H1 (cell line): Measurements from ENCODE around the gene ZNF433. TPM values are rescaled to one million over a fixed set of nuclear protein-coding genes. Genes with fewer than 3 reads are reported as not detected.

Experiments used
- CTCF ChIA-PET: fragments of 300-600 bp; sonication (Branson Sonifier 250); formaldehyde crosslinking; loops from one replicate; lab custom pipeline; 2021; ENCODE audit not compliant: partially characterized antibody; lab: Charles Lee
- POLR2A ChIA-PET: fragments of 300-600 bp; sonication (Branson Sonifier 250); formaldehyde crosslinking; loops from one replicate; lab custom pipeline; 2021; ENCODE audit warnings: inconsistent platforms; ENCODE audit not compliant: partially characterized antibody; lab: Charles Lee
- DNase-seq, 2 experiments: peaks; one replicate each; pipeline versions ENCODE4 v3.0.0 to v3.0.0-alpha.2; 2010 to 2022; ENCODE audit warnings: low spot score in 2 of 2, low read depth in 1 of 2, mixed read lengths in 1 of 2
- FAIRE-seq: peaks from 2 replicates; lab custom pipeline; 2011; peaks lifted over from hg19 to GRCh38; lab: Jason Lieb, UNC
- H2AFZ ChIP-seq: 2 replicates; pipeline ENCODE4 v1.8.1; 2012; ENCODE audit warnings: low read length, inconsistent platforms
- H2AK5ac ChIP-seq: 2 replicates; pipeline ENCODE4 v1.6.1; 2013; ENCODE audit warnings: low read depth, low read length
- H2BK120ac ChIP-seq: replicated peaks from 2 replicates; pipeline ENCODE3; 2013; ENCODE audit warnings: low read depth, low read length, inconsistent platforms
- H2BK12ac ChIP-seq: 2 replicates; pipeline ENCODE4 v1.6.1; 2013; ENCODE audit warnings: low read depth, low read length
- H2BK15ac ChIP-seq: 2 replicates; pipeline ENCODE4 v1.6.1; 2013; ENCODE audit warnings: low read length
- H2BK20ac ChIP-seq: 2 replicates; pipeline ENCODE4 v1.6.1; 2013; ENCODE audit warnings: low read length
- H2BK5ac ChIP-seq: 2 replicates; pipeline ENCODE4 v1.6.1; 2013; ENCODE audit warnings: low read depth, low read length
- H3K14ac ChIP-seq: 2 replicates; pipeline ENCODE4 v1.6.1; 2013; ENCODE audit warnings: inconsistent platforms; ENCODE audit not compliant: insufficient read length
- H3K18ac ChIP-seq: 2 replicates; pipeline ENCODE4 v1.6.1; 2013; ENCODE audit warnings: low read length; ENCODE audit errors: extremely low read depth
- H3K23ac ChIP-seq: 2 replicates; pipeline ENCODE4 v1.6.1; 2013; ENCODE audit warnings: inconsistent platforms; ENCODE audit not compliant: insufficient read length
- H3K23me2 ChIP-seq: 2 replicates; pipeline ENCODE4 v1.6.1; 2013; ENCODE audit warnings: low read depth, low read length
- H3K27ac ChIP-seq: 2 replicates; pipeline ENCODE4 v1.6.1; 2011; ENCODE audit warnings: low read depth, low read length, inconsistent platforms
- H3K27me3 ChIP-seq, 4 experiments: replicated peaks in 1 of 4; 1 replicate in 1 of 4; 2 replicates in 3 of 4; pipeline versions ENCODE4 v1.6.1 to v1.8.1; 2011 to 2013; ENCODE audit warnings: low read length in 3 of 4, mild to moderate bottlenecking in 3 of 4, inconsistent platforms in 2 of 4, mixed read lengths in 2 of 4, moderate library complexity in 1 of 4; ENCODE audit not compliant: control insufficient read depth in 3 of 4, insufficient read depth in 3 of 4; ENCODE audit errors: extremely low read depth in 1 of 4
- H3K36me3 ChIP-seq, 4 experiments: 2 replicates each; pipeline versions ENCODE4 v1.6.1 to v1.8.1; 2011 to 2013; ENCODE audit warnings: mild to moderate bottlenecking in 4 of 4, low read length in 3 of 4, moderate library complexity in 2 of 4, control low read depth in 1 of 4, inconsistent platforms in 1 of 4; ENCODE audit not compliant: insufficient read depth in 4 of 4, control insufficient read depth in 2 of 4
- H3K4ac ChIP-seq: replicated peaks from 2 replicates; pipeline ENCODE3; 2013; ENCODE audit warnings: low read length, low read depth, mixed read lengths, inconsistent platforms; ENCODE audit not compliant: insufficient read length
- H3K4me1 ChIP-seq, 4 experiments: replicated peaks in 1 of 4; 1 replicate in 1 of 4; 2 replicates in 3 of 4; pipeline versions ENCODE4 v1.6.1 to v1.8.1; 2011 to 2013; ENCODE audit warnings: low read length in 3 of 4, inconsistent platforms in 2 of 4, mixed read lengths in 1 of 4; ENCODE audit not compliant: insufficient read depth in 4 of 4, control insufficient read depth in 3 of 4
- H3K4me2 ChIP-seq, 2 experiments: 2 replicates each; pipeline versions ENCODE4 v1.6.1 to v1.8.1; 2011 to 2013; ENCODE audit warnings: low read depth in 2 of 2, low read length in 2 of 2, control low read depth in 1 of 2, inconsistent platforms in 1 of 2, mild to moderate bottlenecking in 1 of 2; ENCODE audit not compliant: insufficient read depth in 1 of 2
- H3K4me3 ChIP-seq, 4 experiments: fragments of 200-600, 300-600 bp in 1 of 4; sonication (generic), shearing (Covaris generic), sonication (Bioruptor Twin) in 1 of 4; 2 replicates each; pipeline versions ENCODE4 v1.5.1 to v1.8.1; 2011 to 2016; ENCODE audit warnings: low read length in 4 of 4, low read depth in 3 of 4, control low read depth in 2 of 4, inconsistent platforms in 2 of 4, mild to moderate bottlenecking in 2 of 4, mixed read lengths in 1 of 4, moderate library complexity in 1 of 4; ENCODE audit not compliant: insufficient read depth in 2 of 4; ENCODE audit errors: extremely low read depth in 1 of 4
- H3K56ac ChIP-seq: replicated peaks from 2 replicates; pipeline ENCODE3; 2013; ENCODE audit warnings: low read depth, mild to moderate bottlenecking, mixed read lengths, low read length, inconsistent platforms; ENCODE audit not compliant: insufficient read length
- H3K79me1 ChIP-seq: 2 replicates; pipeline ENCODE4 v1.6.1; 2013; ENCODE audit warnings: low read depth, low read length, control low read depth
- H3K79me2 ChIP-seq, 2 experiments: 2 replicates each; pipeline versions ENCODE4 v1.6.1 to v1.8.1; 2012 to 2013; ENCODE audit warnings: low read length in 2 of 2, mild to moderate bottlenecking in 2 of 2, inconsistent platforms in 1 of 2; ENCODE audit not compliant: insufficient read depth in 2 of 2, control insufficient read depth in 1 of 2
- H3K9ac ChIP-seq, 4 experiments: replicated peaks in 1 of 4; 1 replicate in 1 of 4; 2 replicates in 3 of 4; pipeline versions ENCODE4 v1.6.1 to v1.8.1; 2011 to 2013; ENCODE audit warnings: low read depth in 3 of 4, low read length in 3 of 4, control low read depth in 2 of 4, mild to moderate bottlenecking in 2 of 4, moderate library complexity in 2 of 4, inconsistent platforms in 1 of 4; ENCODE audit errors: extremely low read depth in 1 of 4
- H3K9me3 ChIP-seq, 2 experiments: 2 replicates each; pipeline versions ENCODE4 v1.6.1 to v1.8.1; 2012 to 2013; ENCODE audit warnings: mild to moderate bottlenecking in 2 of 2, moderate library complexity in 2 of 2, control low read depth in 1 of 2, inconsistent platforms in 1 of 2, low read depth in 1 of 2, low read length in 1 of 2, mixed read lengths in 1 of 2; ENCODE audit not compliant: insufficient read depth in 2 of 2
- H4K20me1 ChIP-seq, 2 experiments: replicated peaks in 1 of 2; 2 replicates each; pipeline versions ENCODE3 to v1.8.1; 2011 to 2013; ENCODE audit warnings: inconsistent platforms in 2 of 2, low read length in 2 of 2, mild to moderate bottlenecking in 1 of 2; ENCODE audit not compliant: insufficient read depth in 2 of 2, control insufficient read depth in 1 of 2
- H4K5ac ChIP-seq: 2 replicates; pipeline ENCODE4 v1.6.1; 2013; ENCODE audit warnings: low read length, low read depth, mixed read lengths, inconsistent platforms; ENCODE audit not compliant: insufficient read length
- H4K8ac ChIP-seq: 2 replicates; pipeline ENCODE4 v1.8.0; 2013; ENCODE audit warnings: mild to moderate bottlenecking, moderate library complexity, low read length, inconsistent platforms; ENCODE audit not compliant: insufficient read depth; ENCODE audit errors: extremely low read depth
- H4K91ac ChIP-seq: replicated peaks from 2 replicates; pipeline ENCODE3; 2013; ENCODE audit warnings: low read length, mixed read lengths, inconsistent platforms; ENCODE audit not compliant: insufficient read length
- CTCF ChIP-seq, 3 experiments: IDR thresholded peaks; 1 replicate in 2 of 3; 2 replicates in 1 of 3; pipeline versions ENCODE4 v1.5.1 to v1.6.1; 2011; ENCODE audit warnings: low read length in 3 of 3, mild to moderate bottlenecking in 3 of 3, inconsistent platforms in 2 of 3, low read depth in 1 of 3, moderate library complexity in 1 of 3; ENCODE audit not compliant: insufficient read depth in 1 of 3; ENCODE audit errors: control extremely low read depth in 1 of 3
- EP300 ChIP-seq, 2 experiments: IDR thresholded peaks; 1 replicate in 1 of 2; 2 replicates in 1 of 2; pipeline ENCODE4 v1.6.1; 2011 to 2012; ENCODE audit warnings: low read depth in 2 of 2, low read length in 2 of 2, mild to moderate bottlenecking in 2 of 2, borderline replicate concordance in 1 of 2, inconsistent platforms in 1 of 2, moderate library complexity in 1 of 2
- HDAC2 ChIP-seq, 2 experiments: fragments of 300-600 bp in 1 of 2; sonication (generic) in 1 of 2; IDR thresholded peaks; 2 replicates each; pipeline ENCODE4 v1.6.1; 2011 to 2012; ENCODE audit warnings: low read depth in 2 of 2, low read length in 2 of 2, mild to moderate bottlenecking in 2 of 2, moderate library complexity in 2 of 2, borderline replicate concordance in 1 of 2, inconsistent platforms in 1 of 2
- RBBP5 ChIP-seq: IDR thresholded peaks from 2 replicates; pipeline ENCODE4 v1.7.1; 2012; ENCODE audit warnings: low read depth, mild to moderate bottlenecking, inconsistent platforms, low read length, moderate library complexity, borderline replicate concordance
- RXRA ChIP-seq: IDR thresholded peaks from 2 replicates; pipeline ENCODE4 v1.6.1; 2011; ENCODE audit warnings: low read depth, mild to moderate bottlenecking, low read length, moderate library complexity; ENCODE audit not compliant: insufficient read depth
- SIX5 ChIP-seq: IDR thresholded peaks from 2 replicates; pipeline ENCODE4 v1.6.1; 2011; ENCODE audit warnings: mild to moderate bottlenecking, low read depth, low read length
- SP2 ChIP-seq: IDR thresholded peaks from 2 replicates; pipeline ENCODE4 v1.6.1; 2012; ENCODE audit warnings: mild to moderate bottlenecking, low read length, inconsistent platforms
- TAF1 ChIP-seq: IDR thresholded peaks from 2 replicates; pipeline ENCODE4 v1.6.1; 2011; ENCODE audit warnings: mild to moderate bottlenecking, low read depth, low read length
- WGBS, 2 experiments: shearing (Covaris generic) in 1 of 2; methylation state at CpG; one replicate each; pipeline versions ENCODE4 v1.1.6 to v1.1.7; 2013 to 2015; ENCODE audit warnings: low lambda C conversion rate in 2 of 2, mixed read lengths in 2 of 2, inconsistent platforms in 1 of 2, low coverage in 1 of 2, missing lambda C conversion rate in 1 of 2; ENCODE audit not compliant: insufficient replicate concordance in 2 of 2, insufficient coverage in 1 of 2, insufficient read length in 1 of 2; ENCODE audit errors: extremely low coverage in 1 of 2, missing lambda C conversion rate in 1 of 2; 5-methylcytosine and 5-hydroxymethylcytosine counted together
- polyA plus RNA-seq, 7 experiments: library from polyadenylated mRNA; depleted of rRNA in 3 of 7; stranded (reverse) in 5 of 7; unstranded in 2 of 7; fragments of >200 nt in 5 of 7; fragments of 200-250 nt in 2 of 7; gene quantifications; 1 replicate in 5 of 7; 2 replicates in 1 of 7; 4 replicates in 1 of 7; pipeline versions ENCODE4 v1.2.1 to v1.2.3, GENCODE V29; 2011 to 2013; ENCODE audit warnings: missing spikeins in 2 of 7, mixed read lengths in 2 of 7
- total RNA-seq: library from RNA; stranded (reverse); fragmentation: NEBNext Ultra II Directional; extraction: Animal tissue kit (Norgen Biotek cat#: 25700); gene quantifications from 2 replicates; pipeline ENCODE4 v1.2.1, GENCODE V29; 2021

Gene ZNF433
- total and polyA plus RNA-seq, 2 of the 8 experiments (the other 6 are each of a cell fraction or from before 2014, with no cell fraction given) = 0.68 to 1.8 TPM

- Histone ChIP-seq H3K4ac (no peak overlapping the region), H2BK15ac (no peak overlapping the region), H2BK12ac (no peak overlapping the region), H3K4me2 (no peak overlapping the region), H3K56ac (no peak overlapping the region), H3K9ac (no peak overlapping the region), H3K79me1 (no peaks in the 10 kb centered on the region), H2AK5ac (no peak overlapping the region), H3K79me2 (no peaks in the 10 kb centered on the region), H2BK120ac (no peak overlapping the region), H2AFZ (no peak overlapping the region), H4K20me1 (no peaks in the 10 kb centered on the region), H2BK5ac (no peak overlapping the region), H3K9me3 (peaks cover 12% of the 10 kb centered on the region in 2 experiments; a peak in 2 of 4 replicates), H4K8ac (no peak overlapping the region), H3K14ac (no peak overlapping the region), H4K5ac (no peak overlapping the region), H3K4me3 (no peak overlapping the region), H3K23ac (no peak overlapping the region), H3K23me2 (no peaks in the 10 kb centered on the region), H3K27ac (no peak overlapping the region), H3K18ac (no peak overlapping the region), H2BK20ac (no peak overlapping the region), H3K4me1 (no peaks in the 10 kb centered on the region), H3K27me3 (peaks cover 0 to 8% (median 4%) of the 10 kb centered on the region in 4 experiments; a peak in 5 of 7 replicates), H3K36me3 (no peaks in the 10 kb centered on the region), H4K91ac (no peak overlapping the region)
- POLR2A ChIA-PET = interaction anchor here (1.1 kb wide), 1 partner anchor 169 kb away, joined by 4 read pairs; the partner anchor contains the start of gene ZNF20
- no peak for DNase-seq
- CTCF ChIA-PET = interaction anchor here (0.6 to 0.7 kb wide), 3 partner anchors 43 to 1444 kb away, joined by 3 to 6 read pairs (median 5); no protein-coding TSS in a partner anchor
- no peak for FAIRE-seq
- 88% methylated on average over 2 of the region's 2 CpGs; no CpG with 5 or more reads in 1 of the 2 experiments for WGBS, 2 experiments
- TF ChIP-seq RBBP5 (no peak), SP2 (no peak), EP300 (IDR thresholded peaks at IDR 0.05; ENCODE audit: borderline replicate concordance in 1 of 2, low read depth in 2 of 2, low read length in 2 of 2) (no peak), SIX5 (no peak), TAF1 (no peak), CTCF (IDR thresholded peaks at IDR 0.05; ENCODE audit: control extremely low read depth in 1 of 3, insufficient read depth in 1 of 3, low read depth in 1 of 3, low read length in 3 of 3) (no peak), HDAC2 (IDR thresholded peaks at IDR 0.05; ENCODE audit: borderline replicate concordance in 1 of 2, low read depth in 2 of 2, low read length in 2 of 2) (no peak), RXRA (no peak)
These were observed 64.4 kb downstream of the ZNF433 start for GRCh38 chr19:11971041-11971440.
